Measurements from ENCODE around the gene IKBIP.
"Not testable (repeated sequence)": the region's sequence is repeated elsewhere in the genome, so short reads cannot be mapped to it uniquely, and the experiment has no call there.

The IKBIP gene

GRCh38 chr12:98578821-98579220 is 65.8 kb downstream of the IKBIP start:
- no peak for DNase-seq

- DNase-seq = no peak
Observed at GRCh38 chr12:98578392-98578791, 66.2 kb downstream of the IKBIP start.

GRCh38 chr12:98576795-98577194 is 67.8 kb downstream of the IKBIP start:
- not testable (repeated sequence) for DNase-seq

GRCh38 chr12:98575013-98575412 is 69.6 kb downstream of the IKBIP start:
- no peak for DNase-seq
